Measurements from ENCODE around the gene KDELR3.

The KDELR3 gene

DNA sequence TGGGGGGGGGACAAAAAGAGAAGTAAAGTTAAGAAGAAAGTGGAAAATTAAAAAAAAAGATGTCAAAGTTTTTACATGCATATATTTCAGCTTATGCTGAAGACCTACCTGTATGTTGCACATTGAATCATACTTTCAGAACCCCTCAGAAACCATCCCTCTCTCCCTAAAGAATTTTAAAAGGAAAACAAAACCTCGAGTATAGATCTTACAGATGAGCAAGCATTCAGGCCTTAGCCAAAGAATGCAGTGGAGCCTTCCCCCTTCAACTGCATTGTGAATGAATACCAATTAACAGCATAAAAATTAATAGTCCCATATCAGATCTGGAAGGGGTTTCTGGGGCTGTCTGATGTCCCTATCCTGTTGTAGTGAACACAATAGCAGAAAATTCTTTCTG, 16.3 kb downstream of the KDELR3 start:
- TF ChIP-seq, protein P1, sequence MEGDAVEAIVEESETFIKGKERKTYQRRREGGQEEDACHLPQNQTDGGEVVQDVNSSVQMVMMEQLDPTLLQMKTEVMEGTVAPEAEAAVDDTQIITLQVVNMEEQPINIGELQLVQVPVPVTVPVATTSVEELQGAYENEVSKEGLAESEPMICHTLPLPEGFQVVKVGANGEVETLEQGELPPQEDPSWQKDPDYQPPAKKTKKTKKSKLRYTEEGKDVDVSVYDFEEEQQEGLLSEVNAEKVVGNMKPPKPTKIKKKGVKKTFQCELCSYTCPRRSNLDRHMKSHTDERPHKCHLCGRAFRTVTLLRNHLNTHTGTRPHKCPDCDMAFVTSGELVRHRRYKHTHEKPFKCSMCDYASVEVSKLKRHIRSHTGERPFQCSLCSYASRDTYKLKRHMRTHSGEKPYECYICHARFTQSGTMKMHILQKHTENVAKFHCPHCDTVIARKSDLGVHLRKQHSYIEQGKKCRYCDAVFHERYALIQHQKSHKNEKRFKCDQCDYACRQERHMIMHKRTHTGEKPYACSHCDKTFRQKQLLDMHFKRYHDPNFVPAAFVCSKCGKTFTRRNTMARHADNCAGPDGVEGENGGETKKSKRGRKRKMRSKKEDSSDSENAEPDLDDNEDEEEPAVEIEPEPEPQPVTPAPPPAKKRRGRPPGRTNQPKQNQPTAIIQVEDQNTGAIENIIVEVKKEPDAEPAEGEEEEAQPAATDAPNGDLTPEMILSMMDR (IDR thresholded peaks at IDR 0.05; ENCODE audit: low read depth, low read length), result no peak

DNA sequence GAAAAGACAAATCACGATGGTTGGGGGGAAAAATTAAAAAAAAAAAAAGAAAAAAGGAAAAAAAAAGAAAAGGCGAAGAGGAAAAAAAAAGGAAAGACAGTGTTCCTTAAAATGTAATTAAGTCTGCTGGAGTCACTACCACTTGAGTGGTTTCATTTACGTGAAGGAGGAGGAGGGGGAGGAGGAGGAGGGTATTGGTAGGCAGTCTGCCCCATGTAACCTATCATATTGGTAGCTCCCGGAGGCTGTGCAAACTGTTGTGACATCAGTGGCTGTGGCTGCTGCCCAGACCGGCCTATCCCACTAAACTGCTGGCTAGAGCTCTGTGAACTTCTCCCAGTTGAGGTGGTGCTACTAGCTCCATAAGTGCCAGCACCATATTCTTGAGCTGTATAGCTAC, 17.9 kb downstream of the KDELR3 start:
- no peak overlapping the region for H3K4me3 ChIP-seq (ENCODE audit: low read depth, low read length)
- no peak for DNase-seq
- TF ChIP-seq, protein P1 (IDR thresholded peaks at IDR 0.05; ENCODE audit: low read depth, low read length), result no peak
- H3K36me3 ChIP-seq, result peaks cover 96% of the 10 kb centered on the region
- H3K9me3 ChIP-seq (ENCODE audit: severe bottlenecking), result no peaks in the 10 kb centered on the region
- H3K27ac ChIP-seq, result no peak overlapping the region
- H3K27me3 ChIP-seq (ENCODE audit: insufficient read depth, low read depth, severe bottlenecking), result no peaks in the 10 kb centered on the region

More for the DNA sequence above, 16.3 kb downstream of the KDELR3 start:
- no peak for DNase-seq
- Histone ChIP-seq H3K9me3 (ENCODE audit: severe bottlenecking) (no peaks in the 10 kb centered on the region), H3K27me3 (ENCODE audit: insufficient read depth, low read depth, severe bottlenecking) (no peaks in the 10 kb centered on the region), H3K27ac (no peak overlapping the region), H3K4me3 (ENCODE audit: low read depth, low read length) (no peak overlapping the region), H3K36me3 (peaks cover 96% of the 10 kb centered on the region)

DNA sequence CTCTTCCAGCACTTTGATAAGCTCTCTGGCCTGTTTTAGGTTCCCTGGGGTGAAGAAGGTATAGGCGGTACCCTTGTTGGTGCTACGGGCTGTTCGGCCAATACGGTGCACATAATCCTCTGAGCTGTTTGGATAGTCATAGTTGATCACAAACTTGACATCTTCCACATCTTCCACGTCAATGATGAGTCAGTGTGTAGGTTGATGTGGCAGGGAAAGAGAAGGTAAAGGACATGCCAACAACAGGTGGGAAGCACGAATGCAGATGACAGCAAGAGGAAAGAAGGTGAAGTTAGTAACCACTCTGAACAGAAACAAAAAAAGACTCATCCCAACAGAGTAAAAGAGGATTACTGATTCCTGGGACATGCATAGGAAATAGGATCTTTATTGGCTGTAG, 20.1 kb downstream of the KDELR3 start:
- TF ChIP-seq, protein P1 (IDR thresholded peaks at IDR 0.05; ENCODE audit: low read depth, low read length), result no peak
- peaks cover 94% of the 10 kb centered on the region for H3K36me3 ChIP-seq
- no peaks in the 10 kb centered on the region for H3K9me3 ChIP-seq (ENCODE audit: severe bottlenecking)

DNA sequence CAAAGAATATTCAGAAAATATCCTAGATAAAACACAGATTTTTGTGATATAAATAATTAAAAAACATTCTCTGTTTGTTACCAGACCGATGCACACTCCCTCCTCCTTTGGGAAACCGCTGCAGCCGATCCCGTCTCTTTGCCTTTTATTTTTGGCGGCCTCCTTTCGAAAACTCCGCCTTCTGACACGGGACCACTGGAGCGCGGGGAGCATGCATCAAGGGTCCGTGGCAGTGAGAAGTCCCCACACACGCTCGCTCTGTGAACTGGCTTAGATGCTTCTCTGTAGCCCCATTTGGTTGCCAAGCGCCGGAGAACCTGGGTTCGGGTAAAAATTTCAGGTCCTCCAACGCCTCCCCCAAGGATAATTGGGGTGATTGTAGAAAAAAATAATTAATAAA, 21.2 kb downstream of the KDELR3 start:
- Histone ChIP-seq H3K9me3 (ENCODE audit: severe bottlenecking) (no peaks in the 10 kb centered on the region), H3K27me3 (ENCODE audit: insufficient read depth, low read depth, severe bottlenecking) (no peaks in the 10 kb centered on the region), H3K36me3 (peaks cover 94% of the 10 kb centered on the region), H3K4me3 (ENCODE audit: low read depth, low read length) (no peak overlapping the region), H3K27ac (no peak overlapping the region)
- DNase-seq, result no peak
- TF ChIP-seq, protein P1 (IDR thresholded peaks at IDR 0.05; ENCODE audit: low read depth, low read length), result no peak

More for the DNA sequence above, 20.1 kb downstream of the KDELR3 start:
- no peak overlapping the region for H3K4me3 ChIP-seq (ENCODE audit: low read depth, low read length)
- DNase-seq, result no peak
- no peak overlapping the region for H3K27ac ChIP-seq
- no peaks in the 10 kb centered on the region for H3K27me3 ChIP-seq (ENCODE audit: insufficient read depth, low read depth, severe bottlenecking)

DNA sequence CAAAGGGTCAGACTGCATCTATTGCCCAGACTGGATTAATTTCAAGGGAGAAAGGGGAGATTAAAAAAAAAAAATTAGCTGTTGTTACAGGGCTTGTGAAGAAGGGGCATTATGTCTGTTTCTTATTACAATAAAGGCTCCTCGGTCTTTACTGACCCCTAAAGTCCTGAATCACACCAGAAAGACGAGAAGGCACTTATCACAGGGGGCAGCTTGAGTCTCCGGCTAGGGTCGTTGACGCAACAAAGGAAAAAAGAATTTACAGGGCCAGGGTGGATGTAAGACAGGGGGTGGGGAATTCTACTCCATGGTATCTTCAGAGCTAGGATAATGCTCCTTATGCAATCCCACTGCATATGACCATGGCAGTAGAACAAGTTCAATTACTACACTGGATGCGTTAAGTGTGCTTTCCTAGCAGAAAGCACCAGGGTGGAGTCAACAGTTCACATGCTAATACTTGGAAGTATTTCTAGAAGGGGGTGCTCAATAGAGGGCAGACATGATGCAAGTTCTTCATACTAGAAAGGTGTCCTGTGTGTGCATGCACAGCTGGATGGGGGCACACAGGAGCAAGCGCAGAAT, 21.8 kb downstream of the KDELR3 start:
- Histone ChIP-seq H3K4me3 (ENCODE audit: low read depth, low read length) (no peak overlapping the region), H3K27ac (no peak overlapping the region), H3K9me3 (ENCODE audit: severe bottlenecking) (no peaks in the 10 kb centered on the region), H3K27me3 (ENCODE audit: insufficient read depth, low read depth, severe bottlenecking) (no peaks in the 10 kb centered on the region), H3K36me3 (peaks cover 94% of the 10 kb centered on the region)
- DNase-seq, result no peak
- TF ChIP-seq, protein P1 (IDR thresholded peaks at IDR 0.05; ENCODE audit: low read depth, low read length), result no peak

DNA sequence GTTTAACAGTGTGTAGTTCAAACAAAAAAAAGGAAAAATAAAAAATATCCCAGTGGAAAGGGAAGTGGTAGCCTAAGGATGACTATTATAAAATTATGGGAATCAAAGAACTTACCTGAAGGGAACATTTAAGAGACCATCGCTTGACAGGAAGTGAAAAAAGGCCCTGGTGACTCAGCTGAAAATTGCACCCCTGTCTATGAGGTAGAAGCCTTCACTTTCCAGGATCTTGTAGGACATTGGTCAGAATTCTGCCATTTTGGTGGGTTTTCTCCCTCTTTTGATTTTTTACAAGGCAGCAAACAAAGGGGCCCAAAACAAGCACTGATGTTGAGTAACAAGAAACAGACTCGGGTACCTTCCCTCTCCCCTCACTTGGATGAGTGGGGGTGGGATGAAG, 22.6 kb downstream of the KDELR3 start:
- DNase-seq, result no peak
- TF ChIP-seq, protein P1 (IDR thresholded peaks at IDR 0.05; ENCODE audit: low read depth, low read length), result no peak
- Histone ChIP-seq H3K27me3 (ENCODE audit: insufficient read depth, low read depth, severe bottlenecking) (no peaks in the 10 kb centered on the region), H3K27ac (no peak overlapping the region), H3K4me3 (ENCODE audit: low read depth, low read length) (no peak overlapping the region), H3K36me3 (peaks cover 96% of the 10 kb centered on the region), H3K9me3 (ENCODE audit: severe bottlenecking) (no peaks in the 10 kb centered on the region)
